ENCODE data around the gene FGL2.
A peak's percentile ranks its signal among the peaks of the same experiment; 100 is the strongest.
"Not testable (repeated sequence)": the region's sequence is repeated elsewhere in the genome, so short reads cannot be mapped to it uniquely, and the experiment has no call there.

The FGL2 gene

DNA sequence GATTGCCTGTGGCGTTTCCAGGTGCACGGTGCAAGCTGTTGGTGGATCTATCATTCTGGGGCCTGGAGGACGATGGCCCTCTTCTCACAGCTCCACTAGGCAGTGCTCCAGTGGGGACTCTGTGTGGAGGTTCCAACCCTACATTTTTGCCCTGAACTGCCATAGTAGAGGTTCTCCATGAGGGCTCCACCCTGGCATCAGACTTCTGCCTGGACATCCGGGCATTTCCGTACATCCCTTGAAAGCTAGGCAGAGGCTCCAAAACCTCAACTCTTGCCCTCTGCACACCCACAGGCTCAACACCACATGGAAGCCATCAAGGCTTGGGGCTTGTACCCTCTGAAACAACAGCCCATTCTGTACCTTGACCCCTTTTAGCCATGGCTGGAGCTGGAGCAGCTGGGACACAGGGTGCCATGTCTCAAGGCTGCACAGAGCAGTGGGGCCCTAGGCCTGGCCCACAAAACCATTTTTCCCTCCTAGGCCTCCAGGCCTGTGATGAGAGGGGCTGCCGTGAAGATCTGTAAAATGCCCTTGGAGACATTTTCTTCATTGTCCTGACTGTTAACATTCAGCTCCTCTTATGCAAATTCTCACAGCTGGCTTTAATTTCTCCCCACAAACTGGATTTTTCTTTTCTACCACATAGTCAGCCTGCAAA lies 10.0 kb upstream of the FGL2 start:
- no peak for DNase-seq

- DNase-seq: no peak
These were observed 8.8 kb upstream of the FGL2 start for GRCh38 chr7:77208416-77208815.

DNA sequence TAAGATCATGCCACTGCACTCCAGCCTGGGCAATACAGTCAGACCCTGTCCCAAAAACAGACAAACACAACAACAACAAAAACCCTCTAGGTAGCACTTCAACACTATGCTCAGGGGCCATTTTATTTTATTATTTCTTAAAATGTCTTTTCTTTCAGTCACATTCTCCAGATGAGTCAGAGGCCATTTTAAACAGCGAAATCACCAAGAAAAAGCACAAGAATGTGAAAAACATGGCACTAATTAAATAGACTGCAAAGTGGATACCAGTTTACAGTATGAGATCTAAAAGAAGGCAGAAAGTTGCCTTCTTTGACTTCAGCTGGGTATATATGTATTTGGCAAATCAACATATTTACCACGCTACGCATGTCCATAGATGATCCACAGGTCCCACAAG lies 6.1 kb upstream of the FGL2 start:
- no peak for DNase-seq

GRCh38 chr7:77202481-77202976 lies 2.9 kb upstream of the FGL2 start:
- no peak for DNase-seq

- no peak for DNase-seq
These were observed 923 bp upstream of the FGL2 start for GRCh38 chr7:77200542-77200941.

GRCh38 chr7:77197141-77197540 lies 2.5 kb downstream of the FGL2 start:
- no peak for DNase-seq

GRCh38 chr7:77188731-77189437 lies 10.7 kb downstream of the FGL2 start:
- DNase-seq: no peak

DNA sequence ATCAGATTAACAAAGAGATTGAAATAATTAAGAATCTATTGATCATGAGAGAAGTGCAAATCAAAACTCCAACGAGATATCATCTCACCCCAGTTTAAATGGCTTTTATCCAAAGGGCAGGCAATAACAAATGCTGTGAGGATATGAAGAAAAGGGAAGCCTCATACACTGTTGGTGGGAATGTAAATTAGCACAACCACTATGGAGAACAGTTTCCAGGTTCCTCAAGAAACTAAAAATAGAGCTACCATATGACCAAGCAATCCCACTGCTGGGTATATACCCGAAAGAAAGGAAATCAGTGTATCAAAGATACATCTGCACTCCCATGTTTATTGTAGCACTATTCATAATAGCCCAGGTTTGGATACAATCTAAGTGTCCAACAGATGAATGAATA lies 13.8 kb downstream of the FGL2 start:
- no peak for DNase-seq

- DNase-seq: no peak
These were observed 14.6 kb downstream of the FGL2 start for GRCh38 chr7:77184990-77185389.

- DNase-seq: no peak
These were observed 15.2 kb downstream of the FGL2 start for GRCh38 chr7:77184463-77184862.

GRCh38 chr7:77182261-77182660 lies 17.4 kb downstream of the FGL2 start:
- no peak for DNase-seq

DNA sequence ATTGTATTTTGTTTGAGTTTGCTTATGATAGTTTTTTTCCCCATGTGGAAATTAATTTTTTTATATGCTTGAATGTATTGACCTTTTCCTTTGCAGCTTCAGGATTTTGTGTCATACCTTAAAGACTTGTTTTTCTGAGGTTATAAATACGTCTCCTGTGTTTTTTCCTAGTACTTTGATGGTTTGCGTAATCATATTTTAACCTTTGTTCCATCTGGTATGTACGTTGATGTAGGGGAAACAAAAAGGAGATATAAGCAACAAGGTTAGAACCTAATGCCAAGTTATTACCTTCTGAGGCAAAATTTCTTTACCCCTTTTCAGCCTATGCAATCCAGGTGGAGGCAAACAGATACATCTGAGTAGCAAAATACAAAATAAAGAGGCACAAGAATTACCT lies 17.9 kb downstream of the FGL2 start:
- no peak for DNase-seq

- DNase-seq: no peak
These were observed 18.5 kb downstream of the FGL2 start for GRCh38 chr7:77181015-77181595.

DNA sequence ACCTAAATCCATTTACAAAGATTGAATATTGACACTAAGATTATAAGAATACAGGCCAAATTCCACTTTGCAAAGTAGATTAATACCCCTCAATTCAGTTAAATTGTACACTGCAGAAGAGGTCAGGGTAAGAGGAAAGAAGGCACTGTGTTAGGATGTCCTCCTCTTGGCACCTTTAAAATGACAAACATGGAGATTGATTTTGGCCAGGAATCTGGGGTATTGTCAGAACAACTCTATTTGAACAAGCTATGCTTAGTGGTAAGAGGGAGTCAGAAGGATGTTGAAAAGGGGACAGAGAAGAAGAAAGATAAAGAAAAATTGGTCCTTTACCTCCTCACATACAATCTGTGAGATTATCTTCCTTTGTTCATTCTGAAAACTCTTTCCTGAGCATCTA lies 21.6 kb downstream of the FGL2 start:
- not testable (repeated sequence) for DNase-seq

GRCh38 chr7:77177321-77177904 lies 22.2 kb downstream of the FGL2 start:
- DNase-seq: not testable (repeated sequence)

DNA sequence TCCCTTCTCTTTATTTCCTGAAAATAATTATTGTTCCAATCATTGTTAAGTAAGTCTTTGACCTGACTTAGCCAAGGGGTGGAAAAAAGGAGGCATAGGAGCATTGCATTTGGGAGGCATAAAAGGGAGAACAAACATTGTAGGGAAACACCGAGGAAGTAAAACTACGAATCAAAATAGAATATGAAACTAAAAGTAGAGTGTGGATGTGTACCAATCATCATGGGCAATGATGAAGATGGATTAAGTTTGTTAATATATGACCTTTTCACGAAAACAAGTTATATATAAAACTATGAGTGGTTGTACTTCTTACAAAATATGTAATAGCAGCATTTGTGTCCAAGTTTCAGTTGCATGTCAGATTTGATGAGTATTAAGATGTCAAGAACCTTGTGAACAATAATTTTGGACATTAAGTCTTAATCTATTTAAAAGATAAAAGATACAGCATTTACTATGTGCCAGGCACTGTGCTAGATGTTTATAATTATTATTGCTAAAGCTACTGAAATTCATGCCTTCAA lies 24.3 kb downstream of the FGL2 start:
- DNase-seq: not testable (repeated sequence)

DNA sequence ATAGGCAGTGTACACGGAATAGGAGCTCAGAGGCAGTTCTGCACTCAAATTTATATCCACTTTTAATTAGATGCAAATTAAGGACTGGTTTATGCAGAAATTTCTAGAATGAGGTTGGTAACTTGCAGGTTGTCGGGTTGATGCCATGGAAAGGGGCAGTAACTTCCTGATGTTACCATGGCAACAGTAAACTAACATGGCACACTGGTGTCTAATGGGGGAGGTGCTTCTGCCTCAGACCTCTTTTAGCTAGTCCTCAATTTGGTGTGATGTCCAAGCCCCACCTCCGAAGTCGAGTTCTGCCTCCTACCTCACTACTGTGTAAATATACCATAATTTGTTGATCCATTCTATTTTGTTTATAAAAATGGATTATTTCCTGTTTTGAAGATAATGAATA lies 25.2 kb downstream of the FGL2 start:
- DNase-seq: not testable (repeated sequence)

DNA sequence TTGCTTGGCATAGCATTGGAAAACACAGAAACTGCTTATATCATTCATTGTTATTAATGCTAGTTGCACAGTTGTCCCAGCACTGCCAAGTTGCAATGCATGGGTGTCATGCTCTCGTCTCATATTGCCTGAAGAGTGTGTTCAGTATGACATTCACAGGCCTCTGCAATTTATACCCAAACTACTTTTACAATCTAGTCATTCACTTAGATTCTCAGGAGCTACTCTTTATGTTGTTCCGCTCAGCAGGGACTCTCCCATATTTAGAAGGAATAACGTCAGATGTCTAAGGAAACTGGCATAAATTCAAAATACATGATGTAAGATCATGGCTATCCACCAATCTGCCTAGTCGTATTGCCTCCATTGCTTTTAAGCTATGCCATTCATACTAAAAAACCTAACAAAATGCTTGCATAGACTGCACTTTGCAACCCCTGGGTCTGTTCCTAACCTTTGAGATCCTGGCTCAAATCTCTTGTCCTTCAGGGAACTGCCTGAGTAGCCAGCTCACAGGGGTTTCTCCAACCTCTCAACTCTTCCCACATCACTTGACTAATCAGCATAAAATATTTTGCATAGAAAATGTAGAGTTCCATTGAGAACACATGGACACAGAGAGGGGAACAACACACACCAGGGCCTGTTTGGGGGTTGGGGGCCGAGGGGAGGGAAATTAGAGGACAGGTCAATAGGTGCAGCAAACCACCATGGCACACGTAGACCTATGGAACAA lies 27.0 kb downstream of the FGL2 start:
- not testable (repeated sequence) for DNase-seq

GRCh38 chr7:77171073-77171472 lies 28.5 kb downstream of the FGL2 start:
- DNase-seq: not testable (repeated sequence)

DNA sequence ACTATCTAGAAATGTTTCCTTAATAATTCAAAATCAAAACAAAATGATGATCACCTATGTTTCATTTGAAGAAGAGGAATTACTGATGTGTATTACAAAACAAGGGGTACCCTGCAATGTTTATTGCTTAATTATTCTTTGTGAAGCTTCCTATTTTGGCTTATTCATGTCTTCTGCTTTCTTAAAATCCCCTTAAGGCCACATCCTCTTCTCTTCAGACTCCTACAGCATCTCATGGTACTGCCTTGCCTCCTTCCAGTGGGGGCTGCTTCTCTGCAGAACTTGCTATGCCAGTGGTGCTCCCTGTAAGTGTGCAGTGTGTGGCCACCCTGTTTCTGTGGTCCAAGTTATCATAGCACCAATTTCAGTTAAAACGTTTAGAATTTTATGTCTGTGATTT lies 42.2 kb downstream of the FGL2 start:
- DNase-seq: peak; percentile 13

GRCh38 chr7:77157034-77157433 lies 42.6 kb downstream of the FGL2 start:
- DNase-seq: not testable (repeated sequence)

DNA sequence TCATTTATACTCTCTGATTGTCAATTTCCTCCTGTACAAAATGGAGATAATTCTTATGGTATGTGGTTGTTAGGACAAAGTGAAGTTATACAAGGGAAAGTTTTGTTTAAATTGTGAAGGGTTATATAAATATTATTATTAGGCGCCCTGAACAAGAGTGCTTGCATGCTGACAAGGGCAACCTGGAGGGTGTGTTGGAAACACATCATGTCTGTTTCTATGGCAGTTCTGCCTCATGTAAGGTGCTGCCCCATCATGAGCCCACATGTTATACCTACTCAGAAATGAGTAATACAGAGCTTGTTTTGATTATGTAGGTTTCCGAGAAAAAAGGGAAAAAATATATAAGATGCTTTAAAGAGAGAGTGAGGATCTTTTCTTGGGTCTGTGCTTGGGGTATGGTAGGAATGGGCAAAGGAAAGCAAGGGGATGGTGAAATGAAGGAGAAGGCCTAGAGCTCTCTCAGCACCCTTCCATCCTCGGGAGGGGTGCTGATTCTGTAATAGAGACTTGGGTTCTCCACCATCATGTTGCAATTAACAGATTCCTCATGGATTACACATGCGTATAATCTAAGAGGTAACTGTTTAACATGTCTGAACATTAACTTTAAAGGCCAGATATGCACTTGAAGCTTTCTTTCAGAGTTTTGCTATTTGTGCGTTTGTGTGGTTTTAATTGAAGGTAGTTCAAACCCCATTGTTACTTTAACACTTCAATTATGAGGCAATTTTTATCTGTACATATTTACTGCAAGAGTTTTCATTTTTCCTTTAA lies 43.8 kb downstream of the FGL2 start:
- DNase-seq: not testable (repeated sequence)

Measured in CD4-positive, alpha-beta T cell treated with Interleukin-10 for 1 hour (primary cell).